Measurements from ENCODE around the gene PTPRT.
A peak's percentile ranks its signal among the peaks of the same experiment; 100 is the strongest.

PTPRT gene

GRCh38 chr20:42484335-42484734 is 705.4 kb downstream of the PTPRT start:
- Histone ChIP-seq H3K9me2 (replicated peaks; ENCODE audit: insufficient read depth, low read length) (no peaks in the 10 kb centered on the region), H3K9me3 (ENCODE audit: insufficient read depth, low read length) (no peaks in the 10 kb centered on the region; the same call in 1 of the 2 replicates), H3K27ac (ENCODE audit: low read depth, low read length) (no peak overlapping the region), H3K9ac (ENCODE audit: low read length) (no peak overlapping the region), H3K4me2 (ENCODE audit: low read depth, low read length, poor library complexity, severe bottlenecking) (no peak overlapping the region), H3K36me3 (ENCODE audit: low read length) (no peaks in the 10 kb centered on the region), H3K4me3 (ENCODE audit: insufficient read depth, low read length, poor library complexity, severe bottlenecking) (no peak overlapping the region), H3K79me2 (ENCODE audit: insufficient read depth, low read length) (no peaks in the 10 kb centered on the region), H3K27me3 (ENCODE audit: low read length) (no peaks in the 10 kb centered on the region), H3F3A (ENCODE audit: insufficient read depth) (no peaks in the 10 kb centered on the region), H4K20me1 (ENCODE audit: low read depth, low read length) (no peaks in the 10 kb centered on the region), H2AFZ (ENCODE audit: low read depth, low read length, severe bottlenecking) (no peak overlapping the region)
- TF ChIP-seq, protein P1, sequence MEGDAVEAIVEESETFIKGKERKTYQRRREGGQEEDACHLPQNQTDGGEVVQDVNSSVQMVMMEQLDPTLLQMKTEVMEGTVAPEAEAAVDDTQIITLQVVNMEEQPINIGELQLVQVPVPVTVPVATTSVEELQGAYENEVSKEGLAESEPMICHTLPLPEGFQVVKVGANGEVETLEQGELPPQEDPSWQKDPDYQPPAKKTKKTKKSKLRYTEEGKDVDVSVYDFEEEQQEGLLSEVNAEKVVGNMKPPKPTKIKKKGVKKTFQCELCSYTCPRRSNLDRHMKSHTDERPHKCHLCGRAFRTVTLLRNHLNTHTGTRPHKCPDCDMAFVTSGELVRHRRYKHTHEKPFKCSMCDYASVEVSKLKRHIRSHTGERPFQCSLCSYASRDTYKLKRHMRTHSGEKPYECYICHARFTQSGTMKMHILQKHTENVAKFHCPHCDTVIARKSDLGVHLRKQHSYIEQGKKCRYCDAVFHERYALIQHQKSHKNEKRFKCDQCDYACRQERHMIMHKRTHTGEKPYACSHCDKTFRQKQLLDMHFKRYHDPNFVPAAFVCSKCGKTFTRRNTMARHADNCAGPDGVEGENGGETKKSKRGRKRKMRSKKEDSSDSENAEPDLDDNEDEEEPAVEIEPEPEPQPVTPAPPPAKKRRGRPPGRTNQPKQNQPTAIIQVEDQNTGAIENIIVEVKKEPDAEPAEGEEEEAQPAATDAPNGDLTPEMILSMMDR (IDR thresholded peaks at IDR 0.05; ENCODE audit: insufficient read depth, low read length, poor library complexity, severe bottlenecking), result no peak
- TF ChIP-seq EZH2phosphoT487 (conservative IDR thresholded peaks at IDR 0.05; ENCODE audit: low read length), result no peak

- TF ChIP-seq, protein P1 (IDR thresholded peaks at IDR 0.05; ENCODE audit: insufficient read depth, low read length, poor library complexity, severe bottlenecking), result peak; percentile 11
- TF ChIP-seq EZH2phosphoT487 (conservative IDR thresholded peaks at IDR 0.05; ENCODE audit: low read length), result no peak
These were observed 705.9 kb downstream of the PTPRT start for GRCh38 chr20:42483730-42484303.

DNA sequence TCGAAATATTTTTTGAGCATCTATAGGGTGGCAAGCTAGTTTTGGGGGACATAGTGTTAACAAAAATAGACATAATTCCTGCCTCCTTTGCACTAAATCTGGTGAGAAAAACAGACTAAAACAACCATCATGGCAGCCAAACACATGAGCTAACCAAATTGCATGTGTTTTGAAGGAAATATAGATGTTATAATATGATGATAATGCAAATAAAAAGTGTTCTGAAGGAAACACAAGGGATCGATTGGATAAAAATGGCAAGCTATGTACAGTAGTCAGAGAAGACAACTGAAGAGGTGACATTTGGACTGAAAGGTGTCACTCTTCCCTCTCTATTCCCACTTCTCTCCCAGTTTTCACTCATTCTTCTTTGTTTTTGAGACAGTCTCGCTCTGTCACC is 706.9 kb downstream of the PTPRT start:
- H3K9me3 ChIP-seq (ENCODE audit: insufficient read depth, low read length), result no peaks in the 10 kb centered on the region; the same call in 1 of the 2 replicates
- H3K27ac ChIP-seq (ENCODE audit: low read depth, low read length), result no peak overlapping the region
- H3K4me2 ChIP-seq (ENCODE audit: low read depth, low read length, poor library complexity, severe bottlenecking), result no peak overlapping the region
- no peak overlapping the region for H3K4me3 ChIP-seq (ENCODE audit: insufficient read depth, low read length, poor library complexity, severe bottlenecking)
- H3F3A ChIP-seq (ENCODE audit: insufficient read depth), result no peaks in the 10 kb centered on the region
- no peak for TF ChIP-seq EZH2phosphoT487 (conservative IDR thresholded peaks at IDR 0.05; ENCODE audit: low read length)
- TF ChIP-seq, protein P1 (IDR thresholded peaks at IDR 0.05; ENCODE audit: insufficient read depth, low read length, poor library complexity, severe bottlenecking), result no peak
- H4K20me1 ChIP-seq (ENCODE audit: low read depth, low read length), result no peaks in the 10 kb centered on the region
- H3K27me3 ChIP-seq (ENCODE audit: low read length), result no peaks in the 10 kb centered on the region
- H3K9ac ChIP-seq (ENCODE audit: low read length), result no peak overlapping the region
- H3K79me2 ChIP-seq (ENCODE audit: insufficient read depth, low read length), result no peaks in the 10 kb centered on the region
- no peak overlapping the region for H2AFZ ChIP-seq (ENCODE audit: low read depth, low read length, severe bottlenecking)
- H3K36me3 ChIP-seq (ENCODE audit: low read length), result no peaks in the 10 kb centered on the region
- no peaks in the 10 kb centered on the region for H3K9me2 ChIP-seq (replicated peaks; ENCODE audit: insufficient read depth, low read length)

More at GRCh38 chr20:42483730-42484303, 705.9 kb downstream of the PTPRT start:
- H3F3A ChIP-seq (ENCODE audit: insufficient read depth), result no peaks in the 10 kb centered on the region
- no peak overlapping the region for H3K4me2 ChIP-seq (ENCODE audit: low read depth, low read length, poor library complexity, severe bottlenecking)
- H3K9me3 ChIP-seq (ENCODE audit: insufficient read depth, low read length), result no peaks in the 10 kb centered on the region; the same call in 1 of the 2 replicates
- H3K27me3 ChIP-seq (ENCODE audit: low read length), result no peaks in the 10 kb centered on the region
- no peak overlapping the region for H3K4me3 ChIP-seq (ENCODE audit: insufficient read depth, low read length, poor library complexity, severe bottlenecking)
- no peak overlapping the region for H3K27ac ChIP-seq (ENCODE audit: low read depth, low read length)
- H2AFZ ChIP-seq (ENCODE audit: low read depth, low read length, severe bottlenecking), result no peak overlapping the region
- no peak overlapping the region for H3K9ac ChIP-seq (ENCODE audit: low read length)
- no peaks in the 10 kb centered on the region for H3K79me2 ChIP-seq (ENCODE audit: insufficient read depth, low read length)
- no peaks in the 10 kb centered on the region for H4K20me1 ChIP-seq (ENCODE audit: low read depth, low read length)
- H3K36me3 ChIP-seq (ENCODE audit: low read length), result no peaks in the 10 kb centered on the region
- no peaks in the 10 kb centered on the region for H3K9me2 ChIP-seq (replicated peaks; ENCODE audit: insufficient read depth, low read length)

All from SU-DHL-6 (cell line).